Activated CD4-positive, alpha-beta T cell treated with anti-CD3 and anti-CD28 coated beads, Interleukin-2, amount 50 U/mL, for 1 hour (primary cell): ENCODE measurements around the gene ADD1.
"Not testable (repeated sequence)": the region's sequence is repeated elsewhere in the genome, so short reads cannot be mapped to it uniquely, and the experiment has no call there.

Experiments
- DNase-seq: peaks from one replicate; pipeline ENCODE4 v3.0.0-alpha.2; 2020

The ADD1 gene

GRCh38 chr4:2950221-2950989, 106.8 kb downstream of the ADD1 start:
- no peak for DNase-seq

- no peak for DNase-seq
These were observed 109.9 kb downstream of the ADD1 start for GRCh38 chr4:2953496-2953895.

GRCh38 chr4:2954358-2955185, 110.9 kb downstream of the ADD1 start:
- peak; percentile 53 for DNase-seq

- not testable (repeated sequence) for DNase-seq
These were observed 111.8 kb downstream of the ADD1 start for GRCh38 chr4:2955186-2956044.

- DNase-seq = no peak
These were observed 114.8 kb downstream of the ADD1 start for GRCh38 chr4:2958446-2958845.

- not testable (repeated sequence) for DNase-seq
These were observed 116.8 kb downstream of the ADD1 start for GRCh38 chr4:2960450-2960849.

GRCh38 chr4:2961421-2961810, 117.8 kb downstream of the ADD1 start:
- DNase-seq = no peak

- DNase-seq = no peak
These were observed 118.3 kb downstream of the ADD1 start for GRCh38 chr4:2961811-2962441.

- peak; percentile 22 for DNase-seq
These were observed 119.0 kb downstream of the ADD1 start for GRCh38 chr4:2962614-2963174.

- DNase-seq = peak; percentile 97
These were observed 119.7 kb downstream of the ADD1 start, which contains the start of the genes GRK4 and NOP14 for GRCh38 chr4:2963175-2963965. Gene GRK4, plus strand, starts transcription at chr4:2963571. Its CDS starts 500 bp downstream, at chr4:2964071. Gene NOP14, minus strand, starts transcription at chr4:2963406. Its CDS starts 87 bp downstream, at chr4:2963319.

GRCh38 chr4:2963966-2964471, 120.4 kb downstream of the ADD1 start:
- DNase-seq = no peak

- DNase-seq = no peak
These were observed 121.1 kb downstream of the ADD1 start for GRCh38 chr4:2964706-2965258.

GRCh38 chr4:2965262-2965661, 121.6 kb downstream of the ADD1 start:
- no peak for DNase-seq

GRCh38 chr4:2968381-2968780, 124.7 kb downstream of the ADD1 start:
- no peak for DNase-seq

GRCh38 chr4:2971275-2971674, 127.6 kb downstream of the ADD1 start:
- no peak for DNase-seq

GRCh38 chr4:2977211-2978088, 133.8 kb downstream of the ADD1 start:
- no peak for DNase-seq
